HG03175 (cell line): Measurements from ENCODE around the gene SMURF1.

ENCODE experiments used
- ATAC-seq: cut with Tn5 transposase; IDR thresholded peaks from one replicate; pipeline ENCODE4 v1.9.1; 2021; ENCODE audit warnings: mild to moderate bottlenecking, moderate library complexity; ENCODE audit not compliant: unreplicated experiment

Gene SMURF1

GRCh38 chr7:99008921-99009530, 134.9 kb downstream of the SMURF1 start:
- no peak for ATAC-seq

- no peak for ATAC-seq
These were observed 135.7 kb downstream of the SMURF1 start for GRCh38 chr7:99008181-99008631.

- no peak for ATAC-seq
These were observed 137.0 kb downstream of the SMURF1 start for GRCh38 chr7:99006739-99007424.

GRCh38 chr7:99005776-99006175, 138.1 kb downstream of the SMURF1 start:
- ATAC-seq = no peak

- ATAC-seq = no peak
These were observed 139.0 kb downstream of the SMURF1 start for GRCh38 chr7:99004781-99005500.

- ATAC-seq = no peak
These were observed 139.7 kb downstream of the SMURF1 start for GRCh38 chr7:99004216-99004615.

- no peak for ATAC-seq
These were observed 140.5 kb downstream of the SMURF1 start for GRCh38 chr7:99003419-99003818.

- ATAC-seq = no peak
These were observed 141.1 kb downstream of the SMURF1 start for GRCh38 chr7:99002827-99003212.

- no peak for ATAC-seq
These were observed 141.6 kb downstream of the SMURF1 start for GRCh38 chr7:99002148-99002826.

GRCh38 chr7:99001482-99002147, 142.3 kb downstream of the SMURF1 start:
- no peak for ATAC-seq

- ATAC-seq = no peak
These were observed 142.9 kb downstream of the SMURF1 start for GRCh38 chr7:99000904-99001465.

- no peak for ATAC-seq
These were observed 143.6 kb downstream of the SMURF1 start for GRCh38 chr7:99000196-99000903.

GRCh38 chr7:98998821-98999725, 144.8 kb downstream of the SMURF1 start:
- ATAC-seq = no peak

- no peak for ATAC-seq
These were observed 146.1 kb downstream of the SMURF1 start for GRCh38 chr7:98997846-98998245.

GRCh38 chr7:98996150-98996552, 147.8 kb downstream of the SMURF1 start:
- ATAC-seq = peak; percentile 63

- no peak for ATAC-seq
These were observed 148.3 kb downstream of the SMURF1 start for GRCh38 chr7:98995523-98996149.

GRCh38 chr7:98995111-98995510, 148.8 kb downstream of the SMURF1 start:
- no peak for ATAC-seq
